ENCODE results near the gene CYP39A1. TPM values are rescaled to one million over a fixed set of nuclear protein-coding genes. Genes with fewer than 3 reads are reported as not detected.

Gene CYP39A1
- total and polyA plus RNA-seq, 2 of the 13 experiments (the other 11 are each of a cell fraction or from before 2014, with no cell fraction given) = 0.13 TPM; not detected in 1

DNA sequence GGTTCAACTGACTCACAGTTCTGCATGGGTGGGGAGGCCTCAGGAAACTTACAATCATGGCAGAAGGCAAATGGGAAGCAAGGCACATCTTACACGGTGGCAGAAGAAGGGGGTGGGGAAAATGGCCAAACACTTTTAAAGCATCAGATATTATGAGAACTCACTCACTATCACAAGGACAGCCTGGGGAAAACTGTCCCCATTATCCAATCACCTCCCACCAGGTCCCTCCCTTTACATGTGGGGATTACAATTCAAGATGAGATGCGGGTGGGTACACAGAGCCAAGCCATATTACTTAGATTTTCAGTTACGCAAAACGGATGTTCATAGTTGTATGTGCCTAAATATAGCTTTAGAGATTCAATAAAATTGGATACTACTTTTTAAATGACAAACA lies 25.6 kb downstream of the CYP39A1 start:
- H3K4me1 ChIP-seq (ENCODE audit: insufficient read depth, low read length) = no peaks in the 10 kb centered on the region
- intact Hi-C loops (cut with micrococcal nuclease; ENCODE audit: unreplicated experiment) (loop anchor here (1.0 kb wide), 5 partner anchors 208 to 697 kb away; no protein-coding TSS in a partner anchor), in situ Hi-C loops (cut with HindIII; ENCODE audit: extremely low pct_ligation_motif_present, low pct_unique_long_range_greater_than_20kb) (loop anchor here (10.0 kb wide), 1 partner anchor 532 kb away; no protein-coding TSS in a partner anchor)
- POLR2A ChIA-PET = no interaction called here
- no peak overlapping the region for H3K9ac ChIP-seq (ENCODE audit: insufficient read depth, low read depth, low read length)
- H2AFZ ChIP-seq (ENCODE audit: low read length) = no peak overlapping the region
- no peaks in the 10 kb centered on the region for H3K27me3 ChIP-seq (ENCODE audit: control insufficient read depth in 1 of 2, insufficient read depth in 2 of 2, low read length in 2 of 2)
- no peaks in the 10 kb centered on the region for H3K36me3 ChIP-seq (replicated peaks in 1 of 2; ENCODE audit: control insufficient read depth in 1 of 2, insufficient read depth in 2 of 2, low read length in 2 of 2)
- no peak for DNase-seq (ENCODE audit: low spot score)
- H4K20me1 ChIP-seq (ENCODE audit: insufficient read depth, low read length) = no peaks in the 10 kb centered on the region
- no peak for ATAC-seq
- no peaks in the 10 kb centered on the region for H3K79me2 ChIP-seq (ENCODE audit: insufficient read depth, low read length)
- H3K4me3 ChIP-seq (replicated peaks in 1 of 3; ENCODE audit: insufficient read depth in 1 of 3, low read depth in 2 of 3, low read length in 3 of 3) = no peak overlapping the region
- no peaks in the 10 kb centered on the region for H3K9me3 ChIP-seq (ENCODE audit: low read length)
- FAIRE-seq = no peak
- CTCF ChIA-PET (ENCODE audit: low intra/inter-chr PET ratio, low total read pairs) = interaction anchor here (1.9 to 3.5 kb wide), 2 partner anchors 207 to 537 kb away, joined by 8 to 26 read pairs; no protein-coding TSS in a partner anchor
- H3K4me2 ChIP-seq (ENCODE audit: low read depth, low read length) = no peak overlapping the region
- no peak overlapping the region for H3K27ac ChIP-seq (ENCODE audit: extremely low read length, insufficient read depth, low read length)
- WGBS (ENCODE audit: low lambda C conversion rate) = 80% methylated on average over 4 of the region's 4 CpGs
- BruUV-seq (replicated peaks) = no TSS peak
- TF ChIP-seq, protein P1, sequence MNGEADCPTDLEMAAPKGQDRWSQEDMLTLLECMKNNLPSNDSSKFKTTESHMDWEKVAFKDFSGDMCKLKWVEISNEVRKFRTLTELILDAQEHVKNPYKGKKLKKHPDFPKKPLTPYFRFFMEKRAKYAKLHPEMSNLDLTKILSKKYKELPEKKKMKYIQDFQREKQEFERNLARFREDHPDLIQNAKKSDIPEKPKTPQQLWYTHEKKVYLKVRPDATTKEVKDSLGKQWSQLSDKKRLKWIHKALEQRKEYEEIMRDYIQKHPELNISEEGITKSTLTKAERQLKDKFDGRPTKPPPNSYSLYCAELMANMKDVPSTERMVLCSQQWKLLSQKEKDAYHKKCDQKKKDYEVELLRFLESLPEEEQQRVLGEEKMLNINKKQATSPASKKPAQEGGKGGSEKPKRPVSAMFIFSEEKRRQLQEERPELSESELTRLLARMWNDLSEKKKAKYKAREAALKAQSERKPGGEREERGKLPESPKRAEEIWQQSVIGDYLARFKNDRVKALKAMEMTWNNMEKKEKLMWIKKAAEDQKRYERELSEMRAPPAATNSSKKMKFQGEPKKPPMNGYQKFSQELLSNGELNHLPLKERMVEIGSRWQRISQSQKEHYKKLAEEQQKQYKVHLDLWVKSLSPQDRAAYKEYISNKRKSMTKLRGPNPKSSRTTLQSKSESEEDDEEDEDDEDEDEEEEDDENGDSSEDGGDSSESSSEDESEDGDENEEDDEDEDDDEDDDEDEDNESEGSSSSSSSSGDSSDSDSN (CRISPR knock-in tag; IDR thresholded peaks at IDR 0.05) = no peak
- no peak for TF ChIP-seq ZNF563 (CRISPR knock-in tag; IDR thresholded peaks at IDR 0.05)
- no peak for TF ChIP-seq IKZF4 (CRISPR knock-in tag; IDR thresholded peaks at IDR 0.05; ENCODE audit: borderline replicate concordance, low read depth, not compliant biosample characterization)
- TF ChIP-seq SMAD3 (CRISPR knock-in tag; IDR thresholded peaks at IDR 0.05) = no peak
- TF ChIP-seq BCL6 (CRISPR knock-in tag; IDR thresholded peaks at IDR 0.05) = no peak
- TF ChIP-seq, protein P2, sequence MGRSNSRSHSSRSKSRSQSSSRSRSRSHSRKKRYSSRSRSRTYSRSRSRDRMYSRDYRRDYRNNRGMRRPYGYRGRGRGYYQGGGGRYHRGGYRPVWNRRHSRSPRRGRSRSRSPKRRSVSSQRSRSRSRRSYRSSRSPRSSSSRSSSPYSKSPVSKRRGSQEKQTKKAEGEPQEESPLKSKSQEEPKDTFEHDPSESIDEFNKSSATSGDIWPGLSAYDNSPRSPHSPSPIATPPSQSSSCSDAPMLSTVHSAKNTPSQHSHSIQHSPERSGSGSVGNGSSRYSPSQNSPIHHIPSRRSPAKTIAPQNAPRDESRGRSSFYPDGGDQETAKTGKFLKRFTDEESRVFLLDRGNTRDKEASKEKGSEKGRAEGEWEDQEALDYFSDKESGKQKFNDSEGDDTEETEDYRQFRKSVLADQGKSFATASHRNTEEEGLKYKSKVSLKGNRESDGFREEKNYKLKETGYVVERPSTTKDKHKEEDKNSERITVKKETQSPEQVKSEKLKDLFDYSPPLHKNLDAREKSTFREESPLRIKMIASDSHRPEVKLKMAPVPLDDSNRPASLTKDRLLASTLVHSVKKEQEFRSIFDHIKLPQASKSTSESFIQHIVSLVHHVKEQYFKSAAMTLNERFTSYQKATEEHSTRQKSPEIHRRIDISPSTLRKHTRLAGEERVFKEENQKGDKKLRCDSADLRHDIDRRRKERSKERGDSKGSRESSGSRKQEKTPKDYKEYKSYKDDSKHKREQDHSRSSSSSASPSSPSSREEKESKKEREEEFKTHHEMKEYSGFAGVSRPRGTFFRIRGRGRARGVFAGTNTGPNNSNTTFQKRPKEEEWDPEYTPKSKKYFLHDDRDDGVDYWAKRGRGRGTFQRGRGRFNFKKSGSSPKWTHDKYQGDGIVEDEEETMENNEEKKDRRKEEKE (IDR thresholded peaks at IDR 0.05) = no peak
- TF ChIP-seq RFX5 (IDR thresholded peaks at IDR 0.05; ENCODE audit: low read depth, low read length) = no peak
- TF ChIP-seq EHMT2 (IDR thresholded peaks at IDR 0.05; ENCODE audit: borderline replicate concordance, low read depth, low read length) = no peak
- TF ChIP-seq ZNF781 (CRISPR knock-in tag; IDR thresholded peaks at IDR 0.05; ENCODE audit: borderline replicate concordance, not compliant biosample characterization) = no peak
- TF ChIP-seq RBM39 (IDR thresholded peaks at IDR 0.05; ENCODE audit: low read depth, low read length, poor library complexity, severe bottlenecking) = no peak
- no peak for TF ChIP-seq PAF1 (CRISPR knock-in tag; IDR thresholded peaks at IDR 0.05)
- TF ChIP-seq RCOR2 (CRISPR knock-in tag; IDR thresholded peaks at IDR 0.05) = no peak
- no peak for TF ChIP-seq POLR2G (IDR thresholded peaks at IDR 0.05; ENCODE audit: low read depth, low read length)
- TF ChIP-seq ZNF138 (CRISPR knock-in tag; IDR thresholded peaks at IDR 0.05; ENCODE audit: low read depth) = no peak
- TF ChIP-seq, protein P3, sequence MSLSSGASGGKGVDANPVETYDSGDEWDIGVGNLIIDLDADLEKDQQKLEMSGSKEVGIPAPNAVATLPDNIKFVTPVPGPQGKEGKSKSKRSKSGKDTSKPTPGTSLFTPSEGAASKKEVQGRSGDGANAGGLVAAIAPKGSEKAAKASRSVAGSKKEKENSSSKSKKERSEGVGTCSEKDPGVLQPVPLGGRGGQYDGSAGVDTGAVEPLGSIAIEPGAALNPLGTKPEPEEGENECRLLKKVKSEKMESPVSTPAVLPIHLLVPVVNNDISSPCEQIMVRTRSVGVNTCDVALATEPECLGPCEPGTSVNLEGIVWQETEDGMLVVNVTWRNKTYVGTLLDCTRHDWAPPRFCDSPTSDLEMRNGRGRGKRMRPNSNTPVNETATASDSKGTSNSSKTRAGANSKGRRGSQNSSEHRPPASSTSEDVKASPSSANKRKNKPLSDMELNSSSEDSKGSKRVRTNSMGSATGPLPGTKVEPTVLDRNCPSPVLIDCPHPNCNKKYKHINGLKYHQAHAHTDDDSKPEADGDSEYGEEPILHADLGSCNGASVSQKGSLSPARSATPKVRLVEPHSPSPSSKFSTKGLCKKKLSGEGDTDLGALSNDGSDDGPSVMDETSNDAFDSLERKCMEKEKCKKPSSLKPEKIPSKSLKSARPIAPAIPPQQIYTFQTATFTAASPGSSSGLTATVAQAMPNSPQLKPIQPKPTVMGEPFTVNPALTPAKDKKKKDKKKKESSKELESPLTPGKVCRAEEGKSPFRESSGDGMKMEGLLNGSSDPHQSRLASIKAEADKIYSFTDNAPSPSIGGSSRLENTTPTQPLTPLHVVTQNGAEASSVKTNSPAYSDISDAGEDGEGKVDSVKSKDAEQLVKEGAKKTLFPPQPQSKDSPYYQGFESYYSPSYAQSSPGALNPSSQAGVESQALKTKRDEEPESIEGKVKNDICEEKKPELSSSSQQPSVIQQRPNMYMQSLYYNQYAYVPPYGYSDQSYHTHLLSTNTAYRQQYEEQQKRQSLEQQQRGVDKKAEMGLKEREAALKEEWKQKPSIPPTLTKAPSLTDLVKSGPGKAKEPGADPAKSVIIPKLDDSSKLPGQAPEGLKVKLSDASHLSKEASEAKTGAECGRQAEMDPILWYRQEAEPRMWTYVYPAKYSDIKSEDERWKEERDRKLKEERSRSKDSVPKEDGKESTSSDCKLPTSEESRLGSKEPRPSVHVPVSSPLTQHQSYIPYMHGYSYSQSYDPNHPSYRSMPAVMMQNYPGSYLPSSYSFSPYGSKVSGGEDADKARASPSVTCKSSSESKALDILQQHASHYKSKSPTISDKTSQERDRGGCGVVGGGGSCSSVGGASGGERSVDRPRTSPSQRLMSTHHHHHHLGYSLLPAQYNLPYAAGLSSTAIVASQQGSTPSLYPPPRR (CRISPR knock-in tag; IDR thresholded peaks at IDR 0.05; ENCODE audit: borderline replicate concordance) = no peak

All from HepG2 (cell line).